WTC11 (cell line): Measurements from ENCODE around the gene PRKN. TPM values are rescaled to one million over a fixed set of nuclear protein-coding genes. Genes with fewer than 3 reads are reported as not detected.

Source experiments
- ATAC-seq: fragments of 200-7000 bp; cut with Tn5 transposase; 2 replicates; pipeline ENCODE4 v1.10.0; 2021; ENCODE audit warnings: mild to moderate bottlenecking, moderate library complexity
- CTCF ChIA-PET: fragments of 300-600 bp; sonication (Branson Sonifier 250); formaldehyde crosslinking; loops from one replicate; lab custom pipeline; 2021; ENCODE audit warnings: antibody characterized with exemption; lab: Charles Lee
- POLR2A ChIA-PET: fragments of 350-600 bp; sonication (Branson Sonifier 250); formaldehyde crosslinking; loops from one replicate; lab custom pipeline; 2021; ENCODE audit warnings: antibody characterized with exemption; lab: Charles Lee
- DNase-seq: peaks from one replicate; pipeline ENCODE4 v3.0.0; 2021; ENCODE audit warnings: low spot score
- H3K27ac Mint-ChIP-seq: 2 replicates; pipeline ENCODE4 v1.8.0; 2021; ENCODE audit warnings: mixed read lengths
- H3K27me3 Mint-ChIP-seq: 2 replicates; pipeline ENCODE4 v1.8.0; 2021; ENCODE audit warnings: low read depth, mild to moderate bottlenecking, moderate library complexity, mixed read lengths
- H3K36me3 Mint-ChIP-seq: 2 replicates; pipeline ENCODE4 v1.8.0; 2021; ENCODE audit warnings: mixed read lengths
- H3K4me1 Mint-ChIP-seq: 2 replicates; pipeline ENCODE4 v1.8.0; 2022; ENCODE audit warnings: mixed read lengths
- H3K4me3 Mint-ChIP-seq: 2 replicates; pipeline ENCODE4 v1.8.0; 2021; ENCODE audit warnings: mild to moderate bottlenecking, moderate library complexity, mixed read lengths
- H3K9me3 Mint-ChIP-seq: 2 replicates; pipeline ENCODE4 v1.8.0; 2021; ENCODE audit warnings: mixed read lengths
- ATF1 ChIP-seq: sonication (generic); formaldehyde crosslinking; IDR thresholded peaks from 2 replicates; pipeline ENCODE4 v1.8.1; 2023; ENCODE audit warnings: mild to moderate bottlenecking, moderate library complexity, missing genetic modification reagents
- CREM ChIP-seq: sonication (generic); formaldehyde crosslinking; IDR thresholded peaks from 2 replicates; pipeline ENCODE4 v1.8.1; 2022; ENCODE audit warnings: mild to moderate bottlenecking, missing genetic modification reagents, moderate library complexity
- ELF4 ChIP-seq: sonication (generic); formaldehyde crosslinking; IDR thresholded peaks from 2 replicates; pipeline ENCODE4 v1.8.1; 2022; ENCODE audit warnings: low read depth, mild to moderate bottlenecking, moderate library complexity, missing genetic modification reagents
- ESRRA ChIP-seq: sonication (generic); formaldehyde crosslinking; IDR thresholded peaks from 2 replicates; pipeline ENCODE4 v1.8.1; 2022; ENCODE audit warnings: mild to moderate bottlenecking, missing genetic modification reagents, borderline replicate concordance
- FOXJ3 ChIP-seq: sonication (generic); formaldehyde crosslinking; IDR thresholded peaks from 2 replicates; pipeline ENCODE4 v1.9.0; 2021; ENCODE audit warnings: missing genetic modification reagents, mild to moderate bottlenecking, borderline replicate concordance
- FOXK1 ChIP-seq: sonication (generic); formaldehyde crosslinking; IDR thresholded peaks from 2 replicates; pipeline ENCODE4 v1.8.0; 2022; ENCODE audit warnings: mild to moderate bottlenecking, moderate library complexity, missing genetic modification reagents
- FOXP1 ChIP-seq: sonication (generic); formaldehyde crosslinking; IDR thresholded peaks from 2 replicates; pipeline ENCODE4 v1.8.0; 2022; ENCODE audit warnings: missing genetic modification reagents, mild to moderate bottlenecking, moderate library complexity, borderline replicate concordance
- IRF2 ChIP-seq: sonication (generic); formaldehyde crosslinking; IDR thresholded peaks from 2 replicates; pipeline ENCODE4 v1.8.0; 2022; ENCODE audit warnings: low read depth, missing genetic modification reagents, borderline replicate concordance
- JAZF1 ChIP-seq: fragments of 250-450 bp; sonication (Bioruptor Pico); IDR thresholded peaks from 2 replicates; pipeline ENCODE4 v1.9.0; 2021; ENCODE audit warnings: moderate library complexity, mild to moderate bottlenecking, inconsistent platforms
- MYBL2 ChIP-seq: sonication (generic); formaldehyde crosslinking; IDR thresholded peaks from 2 replicates; pipeline ENCODE4 v1.8.1; 2023; ENCODE audit warnings: mild to moderate bottlenecking, moderate library complexity, missing genetic modification reagents
- NFYB ChIP-seq: sonication (generic); formaldehyde crosslinking; conservative IDR thresholded peaks from 2 replicates; pipeline ENCODE4 v1.8.0; 2022; ENCODE audit warnings: low read depth, missing genetic modification reagents
- NR2C2 ChIP-seq: sonication (generic); formaldehyde crosslinking; IDR thresholded peaks from 2 replicates; pipeline ENCODE4 v1.8.0; 2022; ENCODE audit warnings: mild to moderate bottlenecking, missing genetic modification reagents
- RORB ChIP-seq: fragments of 250-450 bp; sonication (Bioruptor Pico); IDR thresholded peaks from 2 replicates; pipeline ENCODE4 v1.9.0; 2021; ENCODE audit warnings: mild to moderate bottlenecking
- TP53 ChIP-seq: sonication (generic); formaldehyde crosslinking; IDR thresholded peaks from 2 replicates; pipeline ENCODE4 v1.8.1; 2023; ENCODE audit warnings: mild to moderate bottlenecking, missing genetic modification reagents
- total RNA-seq: library from RNA; stranded (reverse); gene quantifications from 3 replicates; pipeline ENCODE4 v1.2.3, GENCODE V29; 2021
- TF ChIP-seq, protein P1 (sequence below): sonication (generic); formaldehyde crosslinking; IDR thresholded peaks from 2 replicates; pipeline ENCODE4 v1.8.0; 2022; ENCODE audit warnings: mild to moderate bottlenecking, missing genetic modification reagents
- TF ChIP-seq, protein P2 (sequence below): sonication (generic); formaldehyde crosslinking; IDR thresholded peaks from 2 replicates; pipeline ENCODE4 v1.8.0; 2023; ENCODE audit warnings: missing genetic modification reagents
- TF ChIP-seq, protein P3 (sequence below): sonication (generic); formaldehyde crosslinking; IDR thresholded peaks from 2 replicates; pipeline ENCODE4 v1.8.0; 2023; ENCODE audit warnings: mild to moderate bottlenecking, missing genetic modification reagents
- TF ChIP-seq, protein P4 (sequence below): sonication (generic); formaldehyde crosslinking; IDR thresholded peaks from 2 replicates; pipeline ENCODE4 v1.8.0; 2022; ENCODE audit warnings: mild to moderate bottlenecking, missing genetic modification reagents
- TF ChIP-seq, protein P5 (sequence below): sonication (generic); formaldehyde crosslinking; IDR thresholded peaks from 2 replicates; pipeline ENCODE4 v1.8.1; 2023; ENCODE audit warnings: mild to moderate bottlenecking, missing genetic modification reagents, borderline replicate concordance
- TF ChIP-seq, protein P6 (sequence below): fragments of 200-600 bp; IDR thresholded peaks from 2 replicates; pipeline ENCODE4 v1.8.0; 2022; ENCODE audit warnings: antibody characterized with exemption
- TF ChIP-seq, protein P7 (sequence below): sonication (generic); formaldehyde crosslinking; IDR thresholded peaks from 2 replicates; pipeline ENCODE4 v1.8.1; 2022; ENCODE audit warnings: low read depth, mild to moderate bottlenecking, moderate library complexity, missing genetic modification reagents, borderline replicate concordance

The PRKN gene
- total RNA-seq, 1 experiment from 2014 or later, result 0.59 TPM

DNA sequence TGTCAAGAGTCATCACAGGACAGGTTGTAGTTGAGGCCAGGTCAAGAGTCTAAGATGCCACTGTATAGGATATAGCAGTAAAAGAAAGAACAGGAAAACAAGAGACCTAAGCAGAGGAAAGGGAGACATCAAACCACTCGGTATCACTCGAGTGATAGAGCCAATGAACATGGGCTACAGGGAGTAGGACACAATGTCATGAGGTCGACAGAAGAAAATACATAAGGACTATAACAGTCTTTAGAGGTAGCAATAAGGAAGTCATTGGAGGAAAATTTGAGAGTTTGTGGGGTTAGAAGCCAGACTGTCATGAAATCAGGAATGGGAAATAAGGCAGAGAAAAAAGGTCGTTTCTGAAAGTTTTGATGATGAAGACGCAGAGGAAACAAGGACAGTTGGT, 99.7 kb downstream of the PRKN start:
- CTCF ChIA-PET, result no interaction called here
- Mint-ChIP-seq H3K27ac (no peak overlapping the region), H3K36me3 (peaks cover 10% of the 10 kb centered on the region; the same call in 1 of the 2 replicates)
- POLR2A ChIA-PET, result no interaction called here
- ATAC-seq, result no peak
- TF ChIP-seq, protein P1, sequence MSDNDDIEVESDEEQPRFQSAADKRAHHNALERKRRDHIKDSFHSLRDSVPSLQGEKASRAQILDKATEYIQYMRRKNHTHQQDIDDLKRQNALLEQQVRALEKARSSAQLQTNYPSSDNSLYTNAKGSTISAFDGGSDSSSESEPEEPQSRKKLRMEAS (CRISPR knock-in tag), result no peak
- TF ChIP-seq, protein P2, sequence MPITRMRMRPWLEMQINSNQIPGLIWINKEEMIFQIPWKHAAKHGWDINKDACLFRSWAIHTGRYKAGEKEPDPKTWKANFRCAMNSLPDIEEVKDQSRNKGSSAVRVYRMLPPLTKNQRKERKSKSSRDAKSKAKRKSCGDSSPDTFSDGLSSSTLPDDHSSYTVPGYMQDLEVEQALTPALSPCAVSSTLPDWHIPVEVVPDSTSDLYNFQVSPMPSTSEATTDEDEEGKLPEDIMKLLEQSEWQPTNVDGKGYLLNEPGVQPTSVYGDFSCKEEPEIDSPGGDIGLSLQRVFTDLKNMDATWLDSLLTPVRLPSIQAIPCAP (CRISPR knock-in tag), result no peak
- TF ChIP-seq FOXJ3, result no peak
- TF ChIP-seq ATF1 (CRISPR knock-in tag), result no peak
- TF ChIP-seq, protein P3, sequence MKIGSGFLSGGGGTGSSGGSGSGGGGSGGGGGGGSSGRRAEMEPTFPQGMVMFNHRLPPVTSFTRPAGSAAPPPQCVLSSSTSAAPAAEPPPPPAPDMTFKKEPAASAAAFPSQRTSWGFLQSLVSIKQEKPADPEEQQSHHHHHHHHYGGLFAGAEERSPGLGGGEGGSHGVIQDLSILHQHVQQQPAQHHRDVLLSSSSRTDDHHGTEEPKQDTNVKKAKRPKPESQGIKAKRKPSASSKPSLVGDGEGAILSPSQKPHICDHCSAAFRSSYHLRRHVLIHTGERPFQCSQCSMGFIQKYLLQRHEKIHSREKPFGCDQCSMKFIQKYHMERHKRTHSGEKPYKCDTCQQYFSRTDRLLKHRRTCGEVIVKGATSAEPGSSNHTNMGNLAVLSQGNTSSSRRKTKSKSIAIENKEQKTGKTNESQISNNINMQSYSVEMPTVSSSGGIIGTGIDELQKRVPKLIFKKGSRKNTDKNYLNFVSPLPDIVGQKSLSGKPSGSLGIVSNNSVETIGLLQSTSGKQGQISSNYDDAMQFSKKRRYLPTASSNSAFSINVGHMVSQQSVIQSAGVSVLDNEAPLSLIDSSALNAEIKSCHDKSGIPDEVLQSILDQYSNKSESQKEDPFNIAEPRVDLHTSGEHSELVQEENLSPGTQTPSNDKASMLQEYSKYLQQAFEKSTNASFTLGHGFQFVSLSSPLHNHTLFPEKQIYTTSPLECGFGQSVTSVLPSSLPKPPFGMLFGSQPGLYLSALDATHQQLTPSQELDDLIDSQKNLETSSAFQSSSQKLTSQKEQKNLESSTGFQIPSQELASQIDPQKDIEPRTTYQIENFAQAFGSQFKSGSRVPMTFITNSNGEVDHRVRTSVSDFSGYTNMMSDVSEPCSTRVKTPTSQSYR (CRISPR knock-in tag), result no peak
- no peak for TF ChIP-seq ESRRA
- no peak for TF ChIP-seq CREM (CRISPR knock-in tag)
- TF ChIP-seq, all 79 proteins: peak for 0
- H3K4me3 Mint-ChIP-seq, result no peak overlapping the region
- H3K27me3 Mint-ChIP-seq, result no peaks in the 10 kb centered on the region
- DNase-seq, result no peak
- peaks cover 28% of the 10 kb centered on the region for H3K4me1 Mint-ChIP-seq
- peaks cover 5% of the 10 kb centered on the region; the same call in 1 of the 2 replicates for H3K9me3 Mint-ChIP-seq

DNA sequence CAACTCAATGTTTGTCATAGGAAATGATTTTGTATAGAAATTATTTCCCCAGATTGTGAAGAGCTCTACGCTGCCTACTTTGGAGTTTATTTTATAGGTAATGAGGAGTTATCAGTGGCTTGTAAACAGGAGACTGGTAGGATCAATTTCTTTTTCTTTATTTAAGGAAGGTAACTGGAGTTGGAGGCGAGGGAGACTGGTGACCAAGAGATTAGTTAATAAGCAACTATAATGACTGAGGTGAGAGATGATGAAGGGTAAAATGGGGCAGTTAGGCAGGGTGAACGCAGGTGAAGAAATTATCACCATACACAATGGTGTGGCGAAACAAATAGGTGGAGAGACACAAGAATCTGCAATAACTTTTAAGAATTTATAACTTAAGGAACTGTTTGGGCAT, 100.2 kb downstream of the PRKN start:
- no peak for ATAC-seq
- Mint-ChIP-seq H3K27ac (no peak overlapping the region), H3K9me3 (peaks cover 5% of the 10 kb centered on the region; the same call in 1 of the 2 replicates), H3K36me3 (peaks cover 10% of the 10 kb centered on the region; the same call in 1 of the 2 replicates), H3K4me1 (peaks cover 33% of the 10 kb centered on the region), H3K27me3 (no peaks in the 10 kb centered on the region), H3K4me3 (no peak overlapping the region)
- ChIA-PET CTCF (no interaction called here), POLR2A (no interaction called here)
- no peak for DNase-seq
- TF ChIP-seq IRF2 (no peak), RORB (no peak), FOXP1 (CRISPR knock-in tag) (no peak), TP53 (CRISPR knock-in tag) (no peak), NR2C2 (CRISPR knock-in tag) (no peak), JAZF1 (CRISPR knock-in tag) (no peak), NFYB (CRISPR knock-in tag) (no peak)
- TF ChIP-seq, protein P4, sequence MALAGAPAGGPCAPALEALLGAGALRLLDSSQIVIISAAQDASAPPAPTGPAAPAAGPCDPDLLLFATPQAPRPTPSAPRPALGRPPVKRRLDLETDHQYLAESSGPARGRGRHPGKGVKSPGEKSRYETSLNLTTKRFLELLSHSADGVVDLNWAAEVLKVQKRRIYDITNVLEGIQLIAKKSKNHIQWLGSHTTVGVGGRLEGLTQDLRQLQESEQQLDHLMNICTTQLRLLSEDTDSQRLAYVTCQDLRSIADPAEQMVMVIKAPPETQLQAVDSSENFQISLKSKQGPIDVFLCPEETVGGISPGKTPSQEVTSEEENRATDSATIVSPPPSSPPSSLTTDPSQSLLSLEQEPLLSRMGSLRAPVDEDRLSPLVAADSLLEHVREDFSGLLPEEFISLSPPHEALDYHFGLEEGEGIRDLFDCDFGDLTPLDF (CRISPR knock-in tag), result no peak
- TF ChIP-seq, all 79 proteins: peak for 0

DNA sequence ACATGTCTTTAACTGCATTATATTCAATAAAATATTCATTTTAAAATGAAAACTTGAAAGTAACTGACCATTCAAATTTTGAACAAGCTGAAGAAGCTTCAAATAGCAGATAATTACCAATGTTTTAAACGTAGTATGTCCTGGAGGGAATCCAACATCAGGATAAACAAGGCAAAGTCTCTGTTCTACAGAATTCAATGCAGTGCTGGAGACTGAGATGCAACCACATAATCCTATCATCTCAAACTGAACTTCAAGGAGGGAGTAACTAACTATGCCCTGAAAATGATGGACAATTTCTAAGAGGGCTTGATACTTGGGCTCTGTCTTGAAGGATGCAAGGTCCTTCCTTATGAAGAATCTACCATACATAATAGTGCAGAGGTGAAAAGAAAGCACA, 100.7 kb downstream of the PRKN start:
- POLR2A ChIA-PET, result no interaction called here
- CTCF ChIA-PET, result no interaction called here
- TF ChIP-seq RORB, result no peak
- TF ChIP-seq MYBL2 (CRISPR knock-in tag), result no peak
- TF ChIP-seq, protein P5, sequence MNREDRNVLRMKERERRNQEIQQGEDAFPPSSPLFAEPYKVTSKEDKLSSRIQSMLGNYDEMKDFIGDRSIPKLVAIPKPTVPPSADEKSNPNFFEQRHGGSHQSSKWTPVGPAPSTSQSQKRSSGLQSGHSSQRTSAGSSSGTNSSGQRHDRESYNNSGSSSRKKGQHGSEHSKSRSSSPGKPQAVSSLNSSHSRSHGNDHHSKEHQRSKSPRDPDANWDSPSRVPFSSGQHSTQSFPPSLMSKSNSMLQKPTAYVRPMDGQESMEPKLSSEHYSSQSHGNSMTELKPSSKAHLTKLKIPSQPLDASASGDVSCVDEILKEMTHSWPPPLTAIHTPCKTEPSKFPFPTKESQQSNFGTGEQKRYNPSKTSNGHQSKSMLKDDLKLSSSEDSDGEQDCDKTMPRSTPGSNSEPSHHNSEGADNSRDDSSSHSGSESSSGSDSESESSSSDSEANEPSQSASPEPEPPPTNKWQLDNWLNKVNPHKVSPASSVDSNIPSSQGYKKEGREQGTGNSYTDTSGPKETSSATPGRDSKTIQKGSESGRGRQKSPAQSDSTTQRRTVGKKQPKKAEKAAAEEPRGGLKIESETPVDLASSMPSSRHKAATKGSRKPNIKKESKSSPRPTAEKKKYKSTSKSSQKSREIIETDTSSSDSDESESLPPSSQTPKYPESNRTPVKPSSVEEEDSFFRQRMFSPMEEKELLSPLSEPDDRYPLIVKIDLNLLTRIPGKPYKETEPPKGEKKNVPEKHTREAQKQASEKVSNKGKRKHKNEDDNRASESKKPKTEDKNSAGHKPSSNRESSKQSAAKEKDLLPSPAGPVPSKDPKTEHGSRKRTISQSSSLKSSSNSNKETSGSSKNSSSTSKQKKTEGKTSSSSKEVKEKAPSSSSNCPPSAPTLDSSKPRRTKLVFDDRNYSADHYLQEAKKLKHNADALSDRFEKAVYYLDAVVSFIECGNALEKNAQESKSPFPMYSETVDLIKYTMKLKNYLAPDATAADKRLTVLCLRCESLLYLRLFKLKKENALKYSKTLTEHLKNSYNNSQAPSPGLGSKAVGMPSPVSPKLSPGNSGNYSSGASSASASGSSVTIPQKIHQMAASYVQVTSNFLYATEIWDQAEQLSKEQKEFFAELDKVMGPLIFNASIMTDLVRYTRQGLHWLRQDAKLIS, result no peak
- TF ChIP-seq, protein P6, sequence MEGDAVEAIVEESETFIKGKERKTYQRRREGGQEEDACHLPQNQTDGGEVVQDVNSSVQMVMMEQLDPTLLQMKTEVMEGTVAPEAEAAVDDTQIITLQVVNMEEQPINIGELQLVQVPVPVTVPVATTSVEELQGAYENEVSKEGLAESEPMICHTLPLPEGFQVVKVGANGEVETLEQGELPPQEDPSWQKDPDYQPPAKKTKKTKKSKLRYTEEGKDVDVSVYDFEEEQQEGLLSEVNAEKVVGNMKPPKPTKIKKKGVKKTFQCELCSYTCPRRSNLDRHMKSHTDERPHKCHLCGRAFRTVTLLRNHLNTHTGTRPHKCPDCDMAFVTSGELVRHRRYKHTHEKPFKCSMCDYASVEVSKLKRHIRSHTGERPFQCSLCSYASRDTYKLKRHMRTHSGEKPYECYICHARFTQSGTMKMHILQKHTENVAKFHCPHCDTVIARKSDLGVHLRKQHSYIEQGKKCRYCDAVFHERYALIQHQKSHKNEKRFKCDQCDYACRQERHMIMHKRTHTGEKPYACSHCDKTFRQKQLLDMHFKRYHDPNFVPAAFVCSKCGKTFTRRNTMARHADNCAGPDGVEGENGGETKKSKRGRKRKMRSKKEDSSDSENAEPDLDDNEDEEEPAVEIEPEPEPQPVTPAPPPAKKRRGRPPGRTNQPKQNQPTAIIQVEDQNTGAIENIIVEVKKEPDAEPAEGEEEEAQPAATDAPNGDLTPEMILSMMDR, result no peak
- no peak for TF ChIP-seq ELF4 (CRISPR knock-in tag)
- TF ChIP-seq, protein P7, sequence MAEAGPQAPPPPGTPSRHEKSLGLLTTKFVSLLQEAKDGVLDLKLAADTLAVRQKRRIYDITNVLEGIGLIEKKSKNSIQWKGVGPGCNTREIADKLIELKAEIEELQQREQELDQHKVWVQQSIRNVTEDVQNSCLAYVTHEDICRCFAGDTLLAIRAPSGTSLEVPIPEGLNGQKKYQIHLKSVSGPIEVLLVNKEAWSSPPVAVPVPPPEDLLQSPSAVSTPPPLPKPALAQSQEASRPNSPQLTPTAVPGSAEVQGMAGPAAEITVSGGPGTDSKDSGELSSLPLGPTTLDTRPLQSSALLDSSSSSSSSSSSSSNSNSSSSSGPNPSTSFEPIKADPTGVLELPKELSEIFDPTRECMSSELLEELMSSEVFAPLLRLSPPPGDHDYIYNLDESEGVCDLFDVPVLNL (CRISPR knock-in tag), result no peak
- no peak for TF ChIP-seq CREM (CRISPR knock-in tag)
- TF ChIP-seq JAZF1 (CRISPR knock-in tag), result no peak
- TF ChIP-seq FOXK1 (CRISPR knock-in tag), result no peak

More for the DNA sequence above, 100.7 kb downstream of the PRKN start:
- peaks cover 5% of the 10 kb centered on the region; the same call in 1 of the 2 replicates for H3K9me3 Mint-ChIP-seq
- no peak overlapping the region for H3K27ac Mint-ChIP-seq
- no peaks in the 10 kb centered on the region for H3K27me3 Mint-ChIP-seq
- DNase-seq, result no peak
- no peak for ATAC-seq
- H3K4me1 Mint-ChIP-seq, result peaks cover 37% of the 10 kb centered on the region
- no peak overlapping the region for H3K4me3 Mint-ChIP-seq
- peaks cover 10% of the 10 kb centered on the region; the same call in 1 of the 2 replicates for H3K36me3 Mint-ChIP-seq
